GM12878 (cell line): ENCODE results near the gene LY6G5C. TPM values are rescaled to one million over a fixed set of nuclear protein-coding genes. Genes with fewer than 3 reads are reported as not detected.

ENCODE experiments used
- GATAD2B ChIP-seq: fragments of 450-650 bp; conservative IDR thresholded peaks from 2 replicates; pipeline ENCODE4 v1.6.1; 2017; ENCODE audit warnings: low read depth, mild to moderate bottlenecking, moderate library complexity
- MYB ChIP-seq: fragments of 150-350 bp; IDR thresholded peaks from 2 replicates; pipeline ENCODE4 v1.6.1; 2014; ENCODE audit warnings: mild to moderate bottlenecking, low read depth, low read length, borderline replicate concordance
- polyA plus RNA-seq, 11 experiments: library from polyadenylated mRNA; depleted of rRNA in 4 of 11; unstranded in 6 of 11; stranded (reverse) in 5 of 11; fragments of >200 nt; fragmentation: Nextera tagmentation in 4 of 11; fragmentation: Illumina TruSeq in 1 of 11; extraction: Ambion mirVana in 4 of 11; extraction: Trizol in 1 of 11; gene quantifications; 1 replicate in 1 of 11; 2 replicates in 10 of 11; pipeline versions ENCODE4 v1.2.1 to v1.2.3, GENCODE V29; 2011 to 2016; ENCODE audit warnings: inconsistent platforms in 2 of 11, missing spikeins in 2 of 11, low read depth in 1 of 11
- total RNA-seq, 4 experiments: library from RNA; depleted of rRNA in 3 of 4; stranded (reverse); fragments of >200 nt in 3 of 4; fragmentation: Illumina TruSeq in 1 of 4; extraction: Trizol in 1 of 4; gene quantifications; 2 replicates each; pipeline versions ENCODE4 v1.2.1 to v1.2.3, GENCODE V29; 2013 to 2021
- TF ChIP-seq, protein P1 (sequence below): IDR thresholded peaks from 2 replicates; pipeline ENCODE4 v1.6.1; 2012; ENCODE audit warnings: improper control_type of control experiment, low read depth, low read length; ENCODE audit not compliant: insufficient replicate concordance
- TF ChIP-seq, protein P2 (sequence below): fragments of 450-650 bp; IDR thresholded peaks from 2 replicates; pipeline ENCODE4 v1.6.1; 2017; ENCODE audit warnings: mild to moderate bottlenecking

Gene LY6G5C
- total and polyA plus RNA-seq, 10 of the 15 experiments (the other 5 are each of a cell fraction or from before 2014, with no cell fraction given), result 0.76 to 6.1 (median 1.7) TPM

DNA sequence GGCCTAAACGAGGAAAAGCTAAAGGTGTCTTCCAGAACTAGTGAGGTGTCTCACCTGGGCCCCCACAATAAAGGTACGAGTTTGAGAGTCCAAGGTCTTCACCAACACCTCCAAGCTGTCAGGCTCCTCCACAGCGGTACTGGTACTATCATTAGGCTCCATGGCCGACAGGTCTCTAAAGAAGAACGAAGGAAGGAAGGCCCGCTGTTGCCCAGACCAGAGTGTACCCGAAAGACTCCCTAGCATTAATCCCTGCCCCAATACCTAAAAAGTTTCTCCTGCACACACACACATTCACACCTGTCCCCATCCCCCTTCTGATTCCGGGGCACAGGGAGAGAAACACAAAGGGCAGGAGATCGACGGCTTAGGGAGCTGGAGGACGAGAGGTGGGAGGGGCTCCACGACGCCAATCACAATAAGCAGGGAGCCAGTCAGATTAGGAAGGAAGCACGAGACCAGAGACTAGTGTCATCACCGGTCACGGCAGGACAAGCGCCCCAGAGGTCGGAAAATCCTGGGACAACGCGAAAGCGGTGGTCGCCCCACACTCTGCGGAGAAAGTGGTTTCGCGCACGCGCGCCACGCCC is 29.2 kb downstream of the LY6G5C start (continued):
- TF ChIP-seq, protein P1, sequence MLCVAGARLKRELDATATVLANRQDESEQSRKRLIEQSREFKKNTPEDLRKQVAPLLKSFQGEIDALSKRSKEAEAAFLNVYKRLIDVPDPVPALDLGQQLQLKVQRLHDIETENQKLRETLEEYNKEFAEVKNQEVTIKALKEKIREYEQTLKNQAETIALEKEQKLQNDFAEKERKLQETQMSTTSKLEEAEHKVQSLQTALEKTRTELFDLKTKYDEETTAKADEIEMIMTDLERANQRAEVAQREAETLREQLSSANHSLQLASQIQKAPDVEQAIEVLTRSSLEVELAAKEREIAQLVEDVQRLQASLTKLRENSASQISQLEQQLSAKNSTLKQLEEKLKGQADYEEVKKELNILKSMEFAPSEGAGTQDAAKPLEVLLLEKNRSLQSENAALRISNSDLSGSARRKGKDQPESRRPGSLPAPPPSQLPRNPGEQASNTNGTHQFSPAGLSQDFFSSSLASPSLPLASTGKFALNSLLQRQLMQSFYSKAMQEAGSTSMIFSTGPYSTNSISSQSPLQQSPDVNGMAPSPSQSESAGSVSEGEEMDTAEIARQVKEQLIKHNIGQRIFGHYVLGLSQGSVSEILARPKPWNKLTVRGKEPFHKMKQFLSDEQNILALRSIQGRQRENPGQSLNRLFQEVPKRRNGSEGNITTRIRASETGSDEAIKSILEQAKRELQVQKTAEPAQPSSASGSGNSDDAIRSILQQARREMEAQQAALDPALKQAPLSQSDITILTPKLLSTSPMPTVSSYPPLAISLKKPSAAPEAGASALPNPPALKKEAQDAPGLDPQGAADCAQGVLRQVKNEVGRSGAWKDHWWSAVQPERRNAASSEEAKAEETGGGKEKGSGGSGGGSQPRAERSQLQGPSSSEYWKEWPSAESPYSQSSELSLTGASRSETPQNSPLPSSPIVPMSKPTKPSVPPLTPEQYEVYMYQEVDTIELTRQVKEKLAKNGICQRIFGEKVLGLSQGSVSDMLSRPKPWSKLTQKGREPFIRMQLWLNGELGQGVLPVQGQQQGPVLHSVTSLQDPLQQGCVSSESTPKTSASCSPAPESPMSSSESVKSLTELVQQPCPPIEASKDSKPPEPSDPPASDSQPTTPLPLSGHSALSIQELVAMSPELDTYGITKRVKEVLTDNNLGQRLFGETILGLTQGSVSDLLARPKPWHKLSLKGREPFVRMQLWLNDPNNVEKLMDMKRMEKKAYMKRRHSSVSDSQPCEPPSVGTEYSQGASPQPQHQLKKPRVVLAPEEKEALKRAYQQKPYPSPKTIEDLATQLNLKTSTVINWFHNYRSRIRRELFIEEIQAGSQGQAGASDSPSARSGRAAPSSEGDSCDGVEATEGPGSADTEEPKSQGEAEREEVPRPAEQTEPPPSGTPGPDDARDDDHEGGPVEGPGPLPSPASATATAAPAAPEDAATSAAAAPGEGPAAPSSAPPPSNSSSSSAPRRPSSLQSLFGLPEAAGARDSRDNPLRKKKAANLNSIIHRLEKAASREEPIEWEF, result no peak
- TF ChIP-seq GATAD2B (0 out of 2 replicates have a peak, but pooled peaks have one; percentile 5), MYB (0 out of 2 replicates have a peak, but pooled peaks have one; percentile 8)
- TF ChIP-seq, protein P2, sequence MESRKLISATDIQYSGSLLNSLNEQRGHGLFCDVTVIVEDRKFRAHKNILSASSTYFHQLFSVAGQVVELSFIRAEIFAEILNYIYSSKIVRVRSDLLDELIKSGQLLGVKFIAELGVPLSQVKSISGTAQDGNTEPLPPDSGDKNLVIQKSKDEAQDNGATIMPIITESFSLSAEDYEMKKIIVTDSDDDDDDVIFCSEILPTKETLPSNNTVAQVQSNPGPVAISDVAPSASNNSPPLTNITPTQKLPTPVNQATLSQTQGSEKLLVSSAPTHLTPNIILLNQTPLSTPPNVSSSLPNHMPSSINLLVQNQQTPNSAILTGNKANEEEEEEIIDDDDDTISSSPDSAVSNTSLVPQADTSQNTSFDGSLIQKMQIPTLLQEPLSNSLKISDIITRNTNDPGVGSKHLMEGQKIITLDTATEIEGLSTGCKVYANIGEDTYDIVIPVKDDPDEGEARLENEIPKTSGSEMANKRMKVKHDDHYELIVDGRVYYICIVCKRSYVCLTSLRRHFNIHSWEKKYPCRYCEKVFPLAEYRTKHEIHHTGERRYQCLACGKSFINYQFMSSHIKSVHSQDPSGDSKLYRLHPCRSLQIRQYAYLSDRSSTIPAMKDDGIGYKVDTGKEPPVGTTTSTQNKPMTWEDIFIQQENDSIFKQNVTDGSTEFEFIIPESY, result no peak
